PFSK-1 (cell line): Measurements from ENCODE around the gene LILRB1.

Experiments used
- POLR2AphosphoS5 ChIP-seq: IDR thresholded peaks from 2 replicates; pipeline ENCODE4 v1.6.1; 2012; ENCODE audit warnings: low read depth, mild to moderate bottlenecking, control low read depth, low read length, moderate library complexity
- SIN3A ChIP-seq: IDR thresholded peaks from 2 replicates; pipeline ENCODE4 v1.6.1; 2012; ENCODE audit warnings: mild to moderate bottlenecking, low read length, moderate library complexity, borderline replicate concordance; ENCODE audit not compliant: insufficient read depth
- TAF1 ChIP-seq: IDR thresholded peaks from 2 replicates; pipeline ENCODE4 v1.6.1; 2012; ENCODE audit warnings: low read length, control low read depth, borderline replicate concordance; ENCODE audit not compliant: insufficient read depth
- TF ChIP-seq, protein P1 (sequence below), 2 experiments: IDR thresholded peaks; 2 replicates each; pipeline versions ENCODE4 v1.6.1 to v1.8.0; 2011 to 2012; ENCODE audit warnings: low read depth in 2 of 2, low read length in 2 of 2, control low read depth in 1 of 2, inconsistent platforms in 1 of 2, mild to moderate bottlenecking in 1 of 2, moderate library complexity in 1 of 2; ENCODE audit not compliant: insufficient read depth in 1 of 2

DNA sequence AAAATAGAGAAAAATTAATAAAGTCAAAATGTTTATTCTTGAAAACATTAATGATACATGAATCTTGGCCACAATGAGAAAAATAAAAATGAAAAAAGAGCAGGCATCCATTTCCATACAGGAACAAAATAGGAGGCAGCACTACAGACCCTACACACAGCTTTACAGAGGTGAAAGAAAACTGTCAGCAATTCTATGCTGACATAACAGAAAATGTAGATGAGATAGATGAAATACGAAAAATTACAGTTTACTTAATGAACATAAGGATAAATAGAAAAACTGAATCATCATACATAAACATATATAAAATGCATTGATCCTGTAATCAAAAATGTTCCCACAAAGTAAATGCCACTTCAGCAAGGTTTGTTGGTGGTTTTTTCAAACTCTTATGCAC, 38.1 kb downstream of the LILRB1 start:
- no peak for TF ChIP-seq SIN3A
- no peak for TF ChIP-seq POLR2AphosphoS5
- TF ChIP-seq, protein P1, sequence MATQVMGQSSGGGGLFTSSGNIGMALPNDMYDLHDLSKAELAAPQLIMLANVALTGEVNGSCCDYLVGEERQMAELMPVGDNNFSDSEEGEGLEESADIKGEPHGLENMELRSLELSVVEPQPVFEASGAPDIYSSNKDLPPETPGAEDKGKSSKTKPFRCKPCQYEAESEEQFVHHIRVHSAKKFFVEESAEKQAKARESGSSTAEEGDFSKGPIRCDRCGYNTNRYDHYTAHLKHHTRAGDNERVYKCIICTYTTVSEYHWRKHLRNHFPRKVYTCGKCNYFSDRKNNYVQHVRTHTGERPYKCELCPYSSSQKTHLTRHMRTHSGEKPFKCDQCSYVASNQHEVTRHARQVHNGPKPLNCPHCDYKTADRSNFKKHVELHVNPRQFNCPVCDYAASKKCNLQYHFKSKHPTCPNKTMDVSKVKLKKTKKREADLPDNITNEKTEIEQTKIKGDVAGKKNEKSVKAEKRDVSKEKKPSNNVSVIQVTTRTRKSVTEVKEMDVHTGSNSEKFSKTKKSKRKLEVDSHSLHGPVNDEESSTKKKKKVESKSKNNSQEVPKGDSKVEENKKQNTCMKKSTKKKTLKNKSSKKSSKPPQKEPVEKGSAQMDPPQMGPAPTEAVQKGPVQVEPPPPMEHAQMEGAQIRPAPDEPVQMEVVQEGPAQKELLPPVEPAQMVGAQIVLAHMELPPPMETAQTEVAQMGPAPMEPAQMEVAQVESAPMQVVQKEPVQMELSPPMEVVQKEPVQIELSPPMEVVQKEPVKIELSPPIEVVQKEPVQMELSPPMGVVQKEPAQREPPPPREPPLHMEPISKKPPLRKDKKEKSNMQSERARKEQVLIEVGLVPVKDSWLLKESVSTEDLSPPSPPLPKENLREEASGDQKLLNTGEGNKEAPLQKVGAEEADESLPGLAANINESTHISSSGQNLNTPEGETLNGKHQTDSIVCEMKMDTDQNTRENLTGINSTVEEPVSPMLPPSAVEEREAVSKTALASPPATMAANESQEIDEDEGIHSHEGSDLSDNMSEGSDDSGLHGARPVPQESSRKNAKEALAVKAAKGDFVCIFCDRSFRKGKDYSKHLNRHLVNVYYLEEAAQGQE (IDR thresholded peaks at IDR 0.05; ENCODE audit: insufficient read depth in 1 of 2, low read depth in 2 of 2, low read length in 2 of 2), result no peak
- no peak for TF ChIP-seq TAF1
